Esophagus squamous epithelium (tissue), 5 donors: Measurements from ENCODE around the gene GNG8. TPM values are rescaled to one million over a fixed set of nuclear protein-coding genes. Genes with fewer than 3 reads are reported as not detected.

Source experiments
- DNase-seq: peaks from one replicate; lab custom pipeline; 2025; lab: John Stamatoyannopoulos, UW
- H3K27ac ChIP-seq, 4 donors: fragments of 200-600 bp; sonication (generic); one replicate each; pipeline ENCODE4 v1.5.1; 2016 to 2019; ENCODE audit warnings: mild to moderate bottlenecking in 1 of 4
- H3K27me3 ChIP-seq, 4 donors: fragments of 200-600 bp; sonication (generic); 1 replicate in 3 of 4; 2 replicates in 1 of 4; pipeline versions ENCODE4 v1.5.1 to v1.6.0; 2017 to 2021; ENCODE audit warnings: antibody characterized with exemption in 1 of 4
- H3K36me3 ChIP-seq, 3 donors: fragments of 200-600 bp; sonication (generic); one replicate each; pipeline ENCODE4 v1.5.1; 2016 to 2019
- H3K4me1 ChIP-seq, 3 donors: fragments of 200-600 bp; sonication (generic); one replicate each; pipeline ENCODE4 v1.5.1; 2017 to 2019
- H3K4me3 ChIP-seq, 4 donors: fragments of 200-600 bp; sonication (generic); 1 replicate in 3 of 4; 2 replicates in 1 of 4; pipeline ENCODE4 v1.5.1; 2016 to 2019; ENCODE audit warnings: mild to moderate bottlenecking in 2 of 4, moderate library complexity in 1 of 4
- H3K9me3 ChIP-seq, 3 donors: fragments of 200-600 bp; sonication (generic); one replicate each; pipeline ENCODE4 v1.5.1; 2016 to 2019
- CTCF ChIP-seq, 6 experiments: fragments of 450-650 bp in 4 of 6; fragments of 200-600 bp in 2 of 6; sonication (generic) in 2 of 6; IDR thresholded peaks; one replicate each; pipeline ENCODE4 v1.5.1; 2016 to 2019; ENCODE audit warnings: antibody characterized with exemption in 6 of 6, mild to moderate bottlenecking in 4 of 6, moderate library complexity in 4 of 6
- POLR2A ChIP-seq, 4 donors: fragments of 450-650 bp; IDR thresholded peaks; one replicate each; pipeline ENCODE4 v1.6.1; 2017; ENCODE audit warnings: antibody characterized with exemption in 4 of 4, mild to moderate bottlenecking in 4 of 4, moderate library complexity in 3 of 4
- WGBS, 2 donors: methylation state at CpG; one replicate each; pipeline ENCODE4 v1.1.5; 2018; 5-methylcytosine and 5-hydroxymethylcytosine counted together
- intact Hi-C: fragments of 100-400 bp; cut with DNase I; formaldehyde crosslinking; loops from one replicate; pipeline ENCODE4 v1.15.0; 2022
- total RNA-seq, 4 donors: library from RNA; depleted of rRNA; stranded (reverse); fragments of >200 nt; gene quantifications; one replicate each; pipeline ENCODE4 v1.1.0, GENCODE V29; 2016
- donor health status: DM: yes; HTN: yes; CAD: no.

The GNG8 gene
- total RNA-seq, 4 donors from 2014 or later = not detected

GRCh38 chr19:46670813-46671212, 34.8 kb upstream of the GNG8 start:
- H3K9me3 ChIP-seq = no peaks in the 10 kb centered on the region
- no peaks in the 10 kb centered on the region for H3K27me3 ChIP-seq
- no peak for DNase-seq
- TF ChIP-seq POLR2A (IDR thresholded peaks at IDR 0.05) = no peak
- no peak for TF ChIP-seq CTCF (IDR thresholded peaks at IDR 0.05)
- H3K4me1 ChIP-seq = no peaks in the 10 kb centered on the region
- H3K27ac ChIP-seq = no peak overlapping the region
- no peak overlapping the region for H3K4me3 ChIP-seq
- intact Hi-C loops = no loop called here
- peaks cover 9 to 35% (median 29%) of the 10 kb centered on the region in 3 donors for H3K36me3 ChIP-seq

DNA sequence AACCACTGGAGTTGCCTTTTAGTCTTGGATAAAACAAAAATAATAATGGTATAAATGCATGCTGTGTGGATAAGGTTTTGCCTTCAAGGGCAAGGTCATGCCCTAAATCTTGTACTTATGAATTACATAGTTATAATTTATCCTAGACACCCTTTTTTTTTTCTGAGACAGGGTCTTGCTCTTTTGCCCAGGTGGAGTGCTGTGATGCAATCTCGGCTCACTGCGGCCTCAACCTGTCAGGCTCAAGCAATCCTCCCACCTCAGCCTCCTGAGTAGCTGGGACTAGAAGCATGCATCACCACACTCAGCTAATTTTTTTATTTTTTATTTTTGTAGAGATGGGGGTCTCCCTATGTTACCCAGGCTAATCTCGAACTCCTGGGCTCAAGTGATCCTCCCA, 32.7 kb upstream of the GNG8 start:
- Histone ChIP-seq H3K27me3 (no peaks in the 10 kb centered on the region), H3K4me3 (no peak overlapping the region), H3K9me3 (no peaks in the 10 kb centered on the region), H3K4me1 (no peaks in the 10 kb centered on the region), H3K27ac (no peak overlapping the region), H3K36me3 (peaks cover 0 to 13% (median 11%) of the 10 kb centered on the region in 3 donors)
- no peak for TF ChIP-seq CTCF (IDR thresholded peaks at IDR 0.05)
- intact Hi-C loops = no loop called here
- DNase-seq = no peak
- 78 to 83% methylated on average over 3 of the region's 3 CpGs for WGBS, 2 donors

- H3K9me3 ChIP-seq = no peaks in the 10 kb centered on the region
- H3K36me3 ChIP-seq = no peaks in the 10 kb centered on the region
- no peak overlapping the region for H3K27ac ChIP-seq
- intact Hi-C loops = no loop called here
- no peak overlapping the region for H3K4me3 ChIP-seq
- TF ChIP-seq POLR2A (IDR thresholded peaks at IDR 0.05) (no peak), CTCF (IDR thresholded peaks at IDR 0.05) (no peak)
- DNase-seq = no peak
- WGBS, 2 donors = 77 to 78% methylated on average over 8 of the region's 8 CpGs
- peaks cover 0 to 7% (median 2%) of the 10 kb centered on the region in 4 donors for H3K27me3 ChIP-seq
- H3K4me1 ChIP-seq = peaks cover 11 to 22% (median 14%) of the 10 kb centered on the region in 3 donors
Observed at GRCh38 chr19:46665072-46665471, 29.1 kb upstream of the GNG8 start.

- Histone ChIP-seq H3K27me3 (peaks cover 3 to 33% (median 8%) of the 10 kb centered on the region in 4 donors), H3K4me1 (peaks cover 19 to 38% (median 20%) of the 10 kb centered on the region in 3 donors), H3K9me3 (no peaks in the 10 kb centered on the region), H3K36me3 (no peaks in the 10 kb centered on the region), H3K4me3 (peak overlapping the region; percentile 17 to 78 (median 48)), H3K27ac (peak overlapping the region; percentile 54 to 89 (median 87))
- intact Hi-C loops = loop anchor here (5.0 kb wide), 1 partner anchor 40 kb away; no protein-coding TSS in a partner anchor
- no peak for DNase-seq
- TF ChIP-seq POLR2A (IDR thresholded peaks at IDR 0.05) (no peak), CTCF (IDR thresholded peaks at IDR 0.05) (peak; percentile 69 to 96 (median 82))
- 4 to 5% methylated on average over 19 of the region's 19 CpGs for WGBS, 2 donors
Observed at GRCh38 chr19:46661735-46662592, 26.0 kb upstream of the GNG8 start.
